ENCODE data around the gene MRTFB.

Gene MRTFB

GRCh38 chr16:14303639-14304394 lies 232.7 kb downstream of the MRTFB start:
- DNase-seq (ENCODE audit: extremely low read depth in 1 of 2, low read depth in 1 of 2): no peak

DNA sequence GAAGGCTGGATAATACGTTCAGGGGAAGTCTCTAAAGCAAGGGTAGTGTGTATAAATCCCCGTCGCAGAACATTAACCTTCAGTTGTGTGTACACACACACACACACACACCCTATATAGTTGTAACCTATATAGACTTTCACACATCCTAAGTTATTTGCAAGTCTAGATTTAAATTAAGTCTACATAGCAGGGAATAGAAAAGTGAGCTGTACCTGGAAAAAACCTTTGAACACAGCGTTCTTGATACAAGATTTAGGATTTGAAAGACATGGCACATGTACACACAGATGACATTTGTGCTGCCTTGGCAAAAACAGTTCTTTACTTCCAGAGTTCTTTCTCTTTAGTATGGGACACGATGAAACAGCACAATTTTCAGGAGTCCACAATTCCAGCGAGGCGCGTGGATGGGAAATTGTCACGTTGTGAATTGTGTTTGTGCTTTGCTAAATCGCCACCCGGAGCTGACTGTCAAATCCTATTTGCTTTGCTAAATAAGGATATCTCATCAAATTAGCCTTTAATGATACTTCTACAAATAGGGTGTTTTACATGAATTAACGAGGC lies 233.9 kb downstream of the MRTFB start:
- DNase-seq (ENCODE audit: extremely low read depth in 1 of 2, low read depth in 1 of 2): no peak

GRCh38 chr16:14306485-14307058 lies 235.5 kb downstream of the MRTFB start:
- DNase-seq (ENCODE audit: extremely low read depth in 1 of 2, low read depth in 1 of 2): no peak

GRCh38 chr16:14307059-14307526 lies 236.0 kb downstream of the MRTFB start:
- no peak for DNase-seq (ENCODE audit: extremely low read depth in 1 of 2, low read depth in 1 of 2)

- DNase-seq (ENCODE audit: extremely low read depth in 1 of 2, low read depth in 1 of 2): no peak
These were observed 236.6 kb downstream of the MRTFB start for GRCh38 chr16:14307527-14308367.

DNA sequence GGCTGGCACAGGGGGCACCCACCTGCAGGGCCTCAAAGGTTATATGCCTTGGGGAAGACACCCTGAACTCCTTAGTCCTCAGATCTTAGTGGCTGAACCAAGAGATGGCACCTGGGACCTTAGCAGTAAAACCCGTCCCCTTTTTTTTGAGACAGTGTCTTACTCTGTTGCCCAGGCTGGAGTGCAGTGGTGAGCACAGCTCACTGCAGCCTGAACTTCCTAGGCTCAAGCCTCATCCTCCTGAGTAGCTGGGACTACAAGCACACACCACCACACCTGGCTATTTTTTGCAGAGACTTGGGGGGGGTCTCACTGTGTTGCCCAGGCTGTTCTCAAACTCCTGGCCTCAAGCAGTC lies 237.2 kb downstream of the MRTFB start:
- DNase-seq (ENCODE audit: extremely low read depth in 1 of 2, low read depth in 1 of 2): no peak

GRCh38 chr16:14309001-14309886 lies 238.1 kb downstream of the MRTFB start:
- DNase-seq (ENCODE audit: extremely low read depth in 1 of 2, low read depth in 1 of 2): no peak

DNA sequence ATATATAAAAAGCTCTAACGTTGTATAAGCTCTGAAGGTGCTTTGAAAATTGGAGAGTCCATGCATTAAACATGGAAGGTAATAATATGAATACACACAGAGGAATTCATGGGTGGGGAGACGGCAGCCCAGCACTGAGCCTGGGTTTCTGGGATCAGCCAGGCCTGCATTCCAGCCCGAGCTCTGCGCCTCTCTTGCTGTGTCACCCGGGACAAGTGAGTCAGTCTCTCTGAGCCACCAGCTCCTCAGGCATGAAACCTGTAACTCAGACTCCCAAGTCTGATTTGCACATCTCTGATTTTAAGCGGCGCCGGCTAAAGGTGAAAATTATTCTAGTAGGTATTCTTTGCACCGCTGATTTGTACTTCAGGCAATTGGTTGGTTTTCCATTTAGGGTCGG lies 238.8 kb downstream of the MRTFB start:
- no peak for DNase-seq (ENCODE audit: extremely low read depth in 1 of 2, low read depth in 1 of 2)

DNA sequence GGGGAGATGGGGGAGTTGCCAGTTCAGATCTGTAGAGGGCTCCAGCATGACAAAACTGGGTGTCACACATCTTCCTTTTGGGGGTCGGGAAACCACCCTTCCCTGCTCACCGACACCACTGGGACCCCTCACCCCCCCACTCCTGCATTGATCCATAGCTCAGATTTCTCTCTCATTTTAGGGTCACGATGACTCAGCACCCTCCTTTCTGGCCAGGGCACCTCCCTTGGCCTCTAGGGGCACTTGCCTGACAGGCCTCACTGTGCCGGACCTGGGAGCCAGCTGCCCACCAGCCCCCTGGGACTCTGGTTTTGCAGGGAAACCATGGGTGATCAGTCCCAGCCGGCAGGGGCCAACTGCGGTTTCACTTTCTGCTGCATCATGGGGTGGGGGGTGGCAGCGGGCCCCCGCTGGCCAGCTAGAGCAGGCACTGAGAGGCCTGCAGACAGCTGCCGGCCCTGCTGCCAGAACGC lies 239.4 kb downstream of the MRTFB start:
- no peak for DNase-seq (ENCODE audit: extremely low read depth in 1 of 2, low read depth in 1 of 2)

DNA sequence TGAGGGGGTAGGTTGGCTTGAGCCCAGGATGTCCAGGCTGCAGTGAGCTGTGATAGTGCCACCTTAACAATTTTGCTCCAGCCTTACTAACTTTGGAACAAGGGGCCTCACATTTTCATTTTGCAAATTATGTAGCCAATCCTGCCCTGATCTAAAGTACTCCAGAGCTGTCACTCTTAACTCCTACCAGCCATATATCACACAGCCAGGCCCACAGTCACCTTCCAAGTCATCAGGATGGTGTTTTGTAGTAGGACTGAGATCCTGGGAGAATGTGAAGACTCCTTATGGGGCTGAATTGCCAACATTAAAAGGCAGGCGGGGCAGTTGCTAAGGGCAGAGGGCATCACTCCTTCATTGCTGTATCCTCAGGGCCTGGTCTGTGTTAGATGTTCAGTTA lies 243.0 kb downstream of the MRTFB start:
- DNase-seq (ENCODE audit: extremely low read depth in 1 of 2, low read depth in 1 of 2): no peak

DNA sequence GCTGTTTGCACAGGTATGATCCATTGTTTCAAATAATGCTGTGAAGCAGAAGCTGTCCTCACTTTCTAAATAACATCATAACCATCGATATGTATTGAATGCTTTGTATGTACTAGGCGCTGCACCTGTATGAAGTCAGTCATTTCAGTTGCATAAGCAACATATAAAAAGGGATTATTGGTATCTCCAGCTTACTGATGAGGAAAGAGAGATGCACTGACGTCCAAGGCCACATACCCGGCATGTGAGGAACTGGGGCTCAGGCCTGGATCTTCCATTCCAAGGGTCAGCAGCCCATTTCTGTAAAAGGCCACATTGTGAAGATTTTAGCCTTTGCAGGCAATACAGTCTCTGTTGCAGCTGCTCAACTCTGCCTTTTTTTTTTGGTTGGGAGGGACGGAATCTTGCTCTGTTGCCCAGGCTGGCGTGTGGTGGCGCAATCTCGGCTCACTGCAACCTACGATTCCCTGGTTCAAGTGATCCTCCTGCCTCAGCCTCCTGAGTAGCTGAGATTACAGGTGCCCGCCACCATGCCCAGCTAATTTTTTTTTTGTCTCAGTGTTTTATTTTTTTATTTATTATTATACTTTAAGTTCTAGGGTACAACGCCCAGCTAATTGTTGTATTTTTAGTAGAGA lies 244.7 kb downstream of the MRTFB start:
- DNase-seq (ENCODE audit: extremely low read depth in 1 of 2, low read depth in 1 of 2): no peak

All from activated CD8-positive, alpha-beta memory T cell treated with anti-CD3 and anti-CD28 coated beads for 1 hour (primary cell).